GM18502 (cell line): ENCODE data around the gene PRX.

ENCODE experiments used
- ATAC-seq: cut with Tn5 transposase; IDR thresholded peaks from one replicate; pipeline ENCODE4 v1.9.1; 2021; ENCODE audit warnings: mild to moderate bottlenecking; ENCODE audit not compliant: unreplicated experiment, poor library complexity

The PRX gene

DNA sequence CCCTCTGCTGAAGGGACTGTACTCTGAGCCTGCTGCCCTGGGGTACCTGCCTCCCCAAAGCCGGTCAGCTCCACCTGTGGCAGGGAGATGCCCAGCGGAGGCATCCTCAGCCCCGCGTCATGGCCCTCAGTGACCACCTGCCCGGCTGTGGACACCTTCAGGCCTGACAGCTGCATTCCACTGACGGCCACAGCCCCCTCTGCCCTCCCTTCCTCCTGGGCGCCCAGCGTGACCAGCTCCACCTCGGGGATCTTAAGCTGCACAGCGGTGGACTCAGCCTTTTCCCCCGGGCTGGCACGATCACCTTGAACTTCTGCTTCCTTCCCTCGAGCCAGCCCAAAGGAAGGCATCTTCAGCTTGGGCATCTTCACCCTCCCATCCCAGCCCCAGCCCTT is 18.4 kb downstream of the PRX start:
- ATAC-seq: no peak

- no peak for ATAC-seq
These were observed 19.0 kb downstream of the PRX start for GRCh38 chr19:40393894-40394815.

DNA sequence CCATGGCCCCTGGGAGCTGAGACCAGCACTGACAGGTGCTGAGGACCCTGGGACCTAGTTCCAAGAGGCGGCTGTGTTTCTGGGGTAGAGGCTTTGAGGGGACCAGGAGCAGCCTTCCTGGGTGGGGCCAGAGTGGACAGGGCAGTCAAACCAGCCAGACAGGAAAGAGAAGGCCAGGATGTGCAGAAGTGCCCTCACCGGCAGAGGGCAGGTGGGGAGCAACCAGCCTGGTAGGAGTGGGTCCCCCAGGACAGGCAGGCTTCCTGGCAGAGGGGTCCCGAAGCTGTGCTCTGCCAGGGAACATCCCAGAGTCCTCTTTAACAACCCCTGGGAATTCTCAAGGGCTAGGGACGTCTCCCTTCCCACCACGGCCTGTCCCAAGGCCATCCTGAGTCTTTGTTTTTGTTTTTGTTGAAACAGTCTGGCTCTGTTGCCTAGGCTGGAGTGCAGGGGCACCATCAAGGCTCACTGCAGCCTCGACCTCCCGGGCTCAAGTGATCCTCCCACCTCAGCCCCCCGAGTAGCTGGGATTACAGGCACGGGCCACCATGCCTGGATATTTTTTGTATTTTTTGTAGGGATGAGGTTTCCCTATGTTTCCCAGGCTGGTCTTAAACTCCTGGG is 20.2 kb downstream of the PRX start:
- ATAC-seq: no peak

DNA sequence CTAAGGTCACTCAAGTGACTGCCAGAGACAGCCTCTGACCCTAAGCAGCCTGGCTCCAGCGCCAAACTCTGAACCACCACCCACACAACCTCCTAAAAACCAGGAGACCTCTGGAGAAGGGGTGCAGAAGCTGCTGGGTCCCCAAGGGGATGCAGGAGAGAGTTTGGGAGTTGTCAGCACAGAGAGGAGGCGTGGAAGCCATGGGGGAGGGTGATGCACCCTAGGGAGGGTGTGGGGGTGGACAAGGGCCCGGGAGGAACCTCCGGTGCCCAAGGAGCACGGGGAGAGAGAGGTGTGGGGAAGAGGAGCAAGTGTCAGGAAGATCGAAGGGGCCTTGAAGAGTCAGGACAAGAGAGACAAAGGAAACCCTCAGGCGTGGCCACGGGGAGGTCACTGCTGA is 21.1 kb downstream of the PRX start:
- no peak for ATAC-seq

- no peak for ATAC-seq
These were observed 23.0 kb downstream of the PRX start, which contains the start of gene HIPK4 for GRCh38 chr19:40390084-40390742. Gene HIPK4 (minus strand): TSS chr19:40390181. CDS start chr19:40389902, 279 bp downstream.

DNA sequence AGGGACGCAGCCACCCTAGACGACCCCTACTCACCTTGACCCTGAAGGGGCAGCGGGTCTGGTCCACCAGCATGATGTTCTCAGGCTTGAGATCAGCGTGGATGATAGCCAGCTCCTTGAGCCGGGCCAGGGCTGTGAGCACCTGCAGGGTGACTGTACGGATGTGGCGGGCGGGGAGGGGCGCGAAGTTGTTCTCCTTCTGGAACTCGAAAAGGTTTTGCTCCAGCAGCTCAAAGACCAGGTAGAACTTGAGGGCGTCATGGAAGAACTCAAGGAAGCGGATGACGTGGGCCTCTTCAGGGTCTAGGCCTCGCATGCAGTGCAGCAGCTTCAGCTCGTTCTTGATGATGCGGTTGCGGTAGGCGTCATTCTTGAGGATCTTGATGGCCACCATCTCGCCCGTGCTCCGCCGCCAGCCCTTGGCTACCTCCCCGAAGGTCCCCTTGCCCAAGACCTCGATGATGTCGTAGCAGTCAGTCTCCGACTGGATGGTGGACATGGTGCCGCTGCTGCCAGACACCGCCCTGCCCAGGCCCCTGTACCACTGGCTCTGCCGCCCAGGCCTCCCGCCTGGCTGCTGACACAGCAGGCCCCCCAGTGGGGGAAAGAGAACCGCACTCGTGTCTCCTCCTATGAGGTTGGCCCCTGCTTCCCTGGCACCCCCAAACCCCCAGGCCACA is 23.6 kb downstream of the PRX start:
- ATAC-seq: no peak

DNA sequence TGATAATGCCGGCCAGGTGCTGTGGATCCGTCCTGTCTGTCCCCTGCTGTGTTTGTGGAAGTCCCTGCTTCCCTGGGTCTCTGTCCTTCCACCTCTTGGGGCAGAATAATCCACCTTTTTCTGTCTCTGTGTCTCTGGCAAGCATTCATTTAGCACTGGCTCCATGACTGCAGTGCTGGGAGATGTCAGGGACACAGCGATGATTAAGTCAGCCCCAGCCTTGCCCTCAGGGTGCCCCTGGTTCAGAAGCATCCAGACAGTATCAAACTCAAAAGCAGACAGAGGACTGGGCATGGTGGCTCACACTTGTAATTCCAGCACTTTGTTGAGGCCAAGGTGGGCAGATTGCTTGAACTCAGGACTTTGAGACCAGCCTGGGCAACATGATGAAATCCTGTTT is 24.7 kb downstream of the PRX start:
- ATAC-seq: no peak

DNA sequence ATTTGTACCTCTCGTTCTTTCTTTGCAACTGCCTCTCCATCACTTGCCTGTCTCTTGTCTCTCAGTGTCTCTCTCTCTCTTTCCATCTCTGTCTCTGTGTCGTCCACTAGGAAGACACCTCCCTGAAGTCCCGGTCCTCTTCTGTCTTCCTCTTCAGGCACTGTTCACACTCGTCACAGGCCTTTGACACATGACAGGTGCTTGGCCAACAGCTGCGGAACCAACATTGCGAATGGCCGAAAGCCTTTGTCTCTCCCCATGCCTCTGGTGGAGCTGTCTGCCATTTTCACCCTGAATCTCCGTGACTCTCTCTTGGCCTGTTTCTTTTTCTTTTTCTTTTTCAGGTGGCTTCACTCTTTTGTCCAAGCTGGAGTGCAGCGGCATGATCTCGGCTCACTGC is 26.0 kb downstream of the PRX start:
- no peak for ATAC-seq

DNA sequence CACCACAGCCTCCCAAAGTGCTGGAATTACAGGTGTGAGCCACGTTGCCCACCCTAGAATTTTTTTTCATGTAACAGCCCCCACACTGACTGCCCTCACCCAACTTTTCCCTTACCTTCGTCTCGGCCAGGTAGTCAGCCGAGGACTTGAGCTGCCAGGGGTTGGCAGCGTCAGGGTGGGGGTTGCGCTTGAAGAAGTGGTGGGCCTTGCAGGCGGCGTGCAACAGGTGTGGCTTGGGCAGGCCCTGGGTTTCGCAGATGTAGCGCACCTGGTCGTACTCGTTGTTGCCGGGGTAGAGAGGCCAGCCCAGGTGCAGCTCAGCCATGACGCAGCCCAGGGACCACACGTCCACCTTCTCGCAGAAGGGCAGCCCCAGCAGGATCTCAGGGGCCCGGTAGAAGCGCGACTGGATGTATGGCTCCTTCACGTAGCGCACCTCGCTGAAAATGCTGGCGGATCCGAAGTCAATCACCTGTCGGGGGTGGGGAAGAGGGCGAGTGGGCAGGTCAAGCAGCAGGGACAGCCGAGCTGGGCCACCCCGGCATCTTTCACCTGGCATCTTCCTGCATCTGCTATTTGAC is 29.4 kb downstream of the PRX start:
- no peak for ATAC-seq

DNA sequence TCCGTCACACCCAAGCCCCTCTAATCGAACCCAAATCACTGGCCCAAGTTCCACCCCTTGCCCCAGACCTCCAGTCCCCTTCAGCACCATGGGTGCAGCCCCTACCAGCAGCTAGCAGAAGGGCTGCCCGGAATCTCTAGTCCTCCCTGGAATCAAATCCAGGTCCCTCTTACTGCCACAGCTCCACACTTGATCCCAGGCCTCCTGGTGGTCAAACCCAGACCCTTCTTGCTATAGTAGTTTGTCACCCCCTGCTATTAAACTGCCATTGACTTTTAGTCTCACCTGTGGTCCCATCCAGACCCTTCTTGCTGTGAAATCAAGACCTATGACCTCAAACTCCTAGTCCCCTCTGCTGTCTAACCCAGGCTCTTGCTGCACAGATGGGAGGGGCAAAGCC is 31.9 kb downstream of the PRX start:
- no peak for ATAC-seq

DNA sequence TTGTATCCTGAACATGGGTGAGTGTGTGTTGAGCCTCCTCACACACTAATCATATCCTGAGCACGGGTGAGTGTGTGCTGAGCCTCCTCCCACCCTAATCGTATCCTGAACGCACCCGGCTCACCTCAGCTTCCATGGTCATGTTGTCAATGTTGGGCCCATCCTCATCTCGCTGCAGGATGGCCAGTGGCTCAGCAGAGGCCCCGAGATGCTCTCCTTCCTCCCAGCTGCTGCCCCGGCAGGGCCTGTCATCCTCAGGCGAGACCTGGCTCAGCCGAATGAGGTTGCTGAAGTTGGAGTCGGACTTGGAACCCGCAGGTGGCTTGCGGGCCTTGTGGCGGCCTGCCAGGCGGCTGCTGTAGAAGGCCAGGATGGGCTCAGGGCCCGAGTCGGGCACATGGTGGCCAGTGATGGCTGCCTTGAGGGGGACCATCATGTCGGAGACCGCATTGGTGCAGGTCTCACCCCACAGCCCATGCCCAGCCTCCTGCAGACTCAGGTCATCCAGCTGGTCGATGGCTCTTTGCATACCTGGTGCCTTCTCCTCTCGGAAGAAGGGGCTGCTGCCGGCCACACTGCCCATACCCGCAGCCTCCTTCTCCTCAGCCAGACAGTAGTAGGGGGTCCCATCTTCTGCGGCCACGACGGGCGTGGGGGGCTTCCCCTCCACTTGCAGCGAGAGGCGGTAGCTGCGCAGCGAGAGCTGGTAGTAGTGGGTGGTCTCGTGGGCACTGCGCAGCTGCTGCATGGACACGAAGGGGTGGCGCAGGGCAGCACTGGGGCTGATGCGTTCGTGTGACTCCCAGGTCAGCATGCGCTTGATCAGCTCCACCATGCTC is 32.8 kb downstream of the PRX start:
- no peak for ATAC-seq

DNA sequence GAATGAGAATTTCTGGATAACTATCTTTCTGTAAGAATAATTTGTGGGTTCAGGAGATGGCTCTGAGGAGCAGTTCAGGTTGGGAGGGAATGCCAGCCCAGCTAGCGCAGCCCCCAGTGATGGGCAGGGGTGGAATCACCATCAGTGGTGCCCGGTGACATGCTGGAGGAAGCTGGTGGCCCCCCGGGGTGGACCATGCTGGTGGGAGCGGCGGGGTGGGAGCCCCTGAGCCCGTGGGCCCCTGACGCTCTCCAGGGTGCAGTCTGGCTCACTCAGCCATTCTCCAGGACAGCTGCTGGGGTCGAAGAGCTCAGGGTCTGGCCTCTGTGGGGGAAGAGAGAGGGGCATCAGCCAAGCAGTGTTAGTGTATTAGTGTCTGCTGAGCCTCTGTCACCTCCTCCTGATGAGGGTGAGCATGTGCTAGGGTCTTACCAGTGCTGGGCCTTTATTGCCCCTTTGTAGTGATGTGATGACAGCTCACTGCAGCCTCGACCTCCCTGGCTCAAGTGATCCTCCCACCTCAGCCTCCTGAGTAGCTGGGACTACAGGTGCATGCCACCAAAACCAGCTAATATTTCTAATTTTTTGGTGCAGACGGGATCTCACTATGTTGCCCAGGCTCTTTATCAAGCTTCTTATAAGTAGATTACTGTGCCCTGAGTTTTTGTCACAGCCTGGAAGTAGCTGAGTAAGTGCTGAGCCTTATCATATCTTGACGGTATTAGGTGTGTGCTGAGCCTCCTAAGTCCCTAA is 33.6 kb downstream of the PRX start:
- no peak for ATAC-seq

DNA sequence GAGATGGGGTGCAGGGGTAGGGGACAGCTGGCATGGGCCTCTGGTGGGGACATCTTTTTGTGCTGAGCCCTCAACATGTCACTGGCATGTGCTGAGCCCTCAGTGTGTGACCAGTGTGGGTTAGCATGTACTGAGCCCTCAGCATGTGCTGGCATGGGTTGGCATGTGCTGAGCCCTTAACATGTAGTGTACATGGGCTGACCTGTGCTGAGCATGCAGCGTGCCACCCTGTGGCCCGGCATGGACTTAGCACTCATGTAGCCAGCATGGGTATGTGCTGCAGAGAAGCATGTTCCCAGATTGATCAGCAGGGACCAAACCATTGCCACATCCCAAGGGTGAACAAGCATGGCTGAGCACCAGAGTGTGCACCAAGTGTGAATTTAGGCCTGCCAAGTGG is 34.7 kb downstream of the PRX start:
- no peak for ATAC-seq

DNA sequence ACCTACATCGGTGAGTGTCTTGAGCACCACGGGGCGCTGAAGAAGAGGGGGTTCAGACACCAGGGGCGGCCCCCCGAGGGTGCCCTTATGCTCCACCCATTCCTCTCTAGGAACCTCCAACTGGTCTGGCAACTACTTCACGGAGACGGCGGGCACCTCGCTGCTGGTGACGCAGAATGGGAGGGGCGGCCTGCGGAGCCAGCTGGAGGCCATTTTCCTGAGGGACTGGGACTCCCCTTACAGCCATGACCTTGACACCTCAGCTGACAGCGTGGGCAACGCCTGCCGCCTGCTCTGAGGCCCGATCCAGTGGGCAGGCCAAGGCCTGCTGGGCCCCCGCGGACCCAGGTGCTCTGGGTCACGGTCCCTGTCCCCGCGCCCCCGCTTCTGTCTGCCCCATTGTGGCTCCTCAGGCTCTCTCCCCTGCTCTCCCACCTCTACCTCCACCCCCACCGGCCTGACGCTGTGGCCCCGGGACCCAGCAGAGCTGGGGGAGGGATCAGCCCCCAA is 35.2 kb downstream of the PRX start:
- ATAC-seq: no peak

DNA sequence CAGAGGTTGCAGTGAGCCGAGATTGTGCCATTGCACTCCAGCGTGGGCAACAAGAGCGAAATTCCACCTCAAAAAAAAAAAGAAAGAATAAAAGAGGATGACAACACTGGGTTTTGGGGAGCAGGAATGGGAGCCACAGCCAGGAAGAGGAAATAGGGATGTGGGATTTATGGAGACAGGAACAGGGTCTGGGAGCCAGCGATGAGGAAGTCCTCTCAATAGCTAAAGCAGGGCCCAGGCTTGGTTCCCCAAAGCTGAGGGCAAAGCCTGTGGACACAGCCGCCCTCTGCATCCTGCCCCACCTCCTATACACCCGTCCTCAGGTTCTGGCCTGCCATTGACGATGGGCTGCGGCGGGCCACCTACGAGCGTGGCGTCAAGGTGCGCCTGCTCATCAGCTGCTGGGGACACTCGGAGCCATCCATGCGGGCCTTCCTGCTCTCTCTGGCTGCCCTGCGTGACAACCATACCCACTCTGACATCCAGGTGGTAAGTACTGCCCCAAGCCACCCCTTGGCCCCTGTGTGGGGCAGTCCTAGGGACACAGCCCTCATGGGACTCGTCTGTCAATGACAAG is 36.8 kb downstream of the PRX start:
- no peak for ATAC-seq

DNA sequence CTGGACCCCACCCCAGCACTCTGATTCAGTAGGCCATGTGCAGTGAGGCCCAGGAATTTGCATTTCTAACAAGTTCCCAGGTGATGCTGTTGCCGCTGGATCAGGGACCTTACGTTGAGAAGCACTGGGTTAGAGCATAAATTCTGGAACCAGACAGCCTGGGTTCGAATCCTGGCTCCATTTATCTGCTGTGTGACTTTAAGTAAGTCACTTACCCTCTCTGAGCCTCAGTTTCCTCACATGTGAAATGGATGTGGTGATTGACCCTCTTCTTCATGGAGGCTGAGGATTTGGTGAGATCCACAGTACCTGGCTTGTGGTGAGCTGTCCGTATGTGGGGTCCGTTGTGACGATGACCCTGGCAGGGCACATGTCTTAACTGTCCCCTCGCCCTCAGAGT is 39.1 kb downstream of the PRX start:
- no peak for ATAC-seq

DNA sequence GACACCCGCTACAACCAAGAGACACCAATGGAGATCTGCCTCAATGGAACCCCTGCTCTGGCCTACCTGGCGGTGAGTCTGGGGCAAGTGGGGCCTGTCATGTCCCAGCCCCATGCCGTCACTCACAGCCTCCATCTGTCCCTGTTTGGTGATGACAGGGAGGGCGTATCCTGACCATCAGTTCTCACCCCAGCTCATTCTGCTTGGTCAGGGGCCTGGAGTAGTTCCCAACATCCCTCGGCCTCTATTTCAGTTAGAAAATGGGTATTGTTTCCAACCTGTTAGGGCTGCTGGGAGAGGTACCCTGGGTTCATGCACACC is 41.4 kb downstream of the PRX start:
- no peak for ATAC-seq

GRCh38 chr19:40370997-40371801 is 42.0 kb downstream of the PRX start:
- no peak for ATAC-seq
